B cell (primary cell): ENCODE results near the gene NTSR2.

Source experiments
- CTCF ChIP-seq: fragments of 200-600 bp; IDR thresholded peaks from one replicate; pipeline ENCODE4 v1.8.0; 2022; ENCODE audit warnings: antibody characterized with exemption, mild to moderate bottlenecking
- EZH2 ChIP-seq: IDR thresholded peaks from 2 replicates; pipeline ENCODE4 v1.6.1; 2012; ENCODE audit warnings: borderline replicate concordance, low read depth, mild to moderate bottlenecking, moderate library complexity, low read length; ENCODE audit not compliant: insufficient read depth, poor library complexity, severe bottlenecking

- TF ChIP-seq EZH2 (no peak), CTCF (no peak)
These were observed 30.5 kb downstream of the NTSR2 start for GRCh38 chr2:11639503-11639902.
